CD4-positive, alpha-beta T cell treated with Interleukin-15 for 1 hour (primary cell): ENCODE data around the gene ABCD3.
"Not testable (repeated sequence)": the region's sequence is repeated elsewhere in the genome, so short reads cannot be mapped to it uniquely, and the experiment has no call there.

Experiments
- DNase-seq: peaks from one replicate; pipeline ENCODE4 v3.0.0-alpha.2; 2020

The ABCD3 gene

DNA sequence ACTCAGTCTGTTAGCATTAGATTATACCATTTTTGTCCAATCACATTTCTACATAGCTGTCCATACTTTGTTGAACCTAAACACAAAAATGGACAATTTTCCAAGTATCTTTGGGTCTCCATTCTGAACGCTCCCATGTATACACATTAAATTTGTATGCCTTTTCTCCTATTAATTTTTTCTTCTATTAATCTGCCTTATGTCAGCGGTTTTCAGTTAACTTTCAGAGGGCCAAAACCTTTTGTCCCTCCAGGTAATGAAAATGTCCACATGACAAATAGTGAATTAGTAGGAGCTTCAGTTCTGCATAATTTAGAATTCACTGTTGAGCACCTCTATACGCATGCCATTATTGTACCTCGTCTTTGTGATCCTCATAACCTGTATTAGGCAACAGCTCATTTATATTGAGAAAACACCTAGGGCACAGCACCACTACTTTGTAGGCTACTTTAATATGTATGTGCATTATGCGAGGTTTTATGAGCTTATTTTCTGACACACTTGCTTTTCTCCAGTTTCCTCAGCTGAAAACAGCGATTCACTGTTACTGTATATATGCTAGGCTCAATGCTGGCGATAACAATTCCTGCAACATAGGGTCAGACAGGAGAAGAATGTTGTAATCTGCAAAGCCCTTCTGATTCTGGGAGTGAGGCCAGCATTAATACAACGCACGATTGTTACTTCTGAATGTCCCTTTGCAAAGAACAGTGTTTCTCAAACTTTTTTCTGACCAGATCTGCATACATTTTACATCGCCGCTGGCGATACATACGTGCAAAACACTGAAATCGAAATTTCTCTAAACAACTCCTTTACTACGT lies 1.1 kb upstream of the ABCD3 start:
- no peak for DNase-seq

DNA sequence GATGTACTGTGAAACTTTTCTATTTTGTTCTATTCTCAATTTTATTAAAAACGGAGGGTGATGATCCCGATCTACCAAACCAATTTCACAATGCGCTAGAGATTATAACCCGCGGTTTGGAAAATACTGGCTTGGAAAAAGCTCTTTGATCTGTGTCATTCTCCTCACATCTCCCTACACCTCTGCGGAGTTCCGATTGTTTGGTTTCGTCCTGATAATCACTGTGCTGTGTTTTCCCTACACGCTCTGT lies 536 bp upstream of the ABCD3 start:
- no peak for DNase-seq

DNA sequence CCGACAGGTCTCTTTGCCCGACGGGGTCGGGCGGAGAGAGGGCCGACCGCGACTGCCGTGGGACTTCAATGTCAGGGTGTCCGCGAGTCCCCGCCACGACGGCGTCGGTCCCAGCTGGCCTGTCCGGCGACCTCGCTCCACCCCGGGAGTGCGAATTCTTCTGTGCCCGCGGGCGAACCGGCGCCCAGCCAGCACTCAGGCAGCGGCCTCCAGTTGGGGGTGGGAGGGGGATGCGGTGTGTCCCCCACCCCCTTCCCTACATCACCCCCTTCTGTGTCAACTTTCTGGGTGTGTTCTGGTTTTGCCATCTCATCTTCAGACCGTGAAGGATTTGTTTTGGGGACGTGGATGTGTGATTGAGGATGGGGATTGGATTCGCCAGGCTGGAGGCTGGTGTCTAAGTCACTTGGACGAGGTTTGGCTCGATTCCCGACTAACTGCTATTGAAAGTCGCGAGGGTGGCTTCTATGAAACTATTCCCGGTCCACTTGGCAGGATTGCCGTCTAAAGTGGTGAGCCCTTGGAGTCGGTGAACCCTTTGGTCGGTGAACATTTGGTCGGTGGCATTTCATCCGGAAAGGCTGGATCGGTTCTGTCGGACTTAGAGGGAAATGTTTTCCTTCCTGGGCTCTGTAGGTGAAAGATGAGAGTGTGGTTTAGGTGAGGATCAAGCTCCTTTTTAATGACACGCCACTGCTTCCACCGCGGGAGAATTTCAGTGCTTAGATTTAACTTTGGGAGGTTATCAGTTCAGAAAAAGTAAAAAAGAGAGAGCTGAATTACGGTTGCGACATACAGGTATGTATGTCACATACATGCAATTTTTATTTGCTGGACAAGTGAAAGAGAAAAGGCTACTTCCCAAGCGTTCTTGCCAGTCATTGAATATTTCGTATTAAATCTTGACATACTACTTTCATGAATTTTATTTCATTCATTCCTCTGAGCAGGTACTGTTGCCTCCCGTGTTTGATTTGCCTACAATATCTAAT lies 771 bp downstream of the ABCD3 start:
- no peak for DNase-seq

DNA sequence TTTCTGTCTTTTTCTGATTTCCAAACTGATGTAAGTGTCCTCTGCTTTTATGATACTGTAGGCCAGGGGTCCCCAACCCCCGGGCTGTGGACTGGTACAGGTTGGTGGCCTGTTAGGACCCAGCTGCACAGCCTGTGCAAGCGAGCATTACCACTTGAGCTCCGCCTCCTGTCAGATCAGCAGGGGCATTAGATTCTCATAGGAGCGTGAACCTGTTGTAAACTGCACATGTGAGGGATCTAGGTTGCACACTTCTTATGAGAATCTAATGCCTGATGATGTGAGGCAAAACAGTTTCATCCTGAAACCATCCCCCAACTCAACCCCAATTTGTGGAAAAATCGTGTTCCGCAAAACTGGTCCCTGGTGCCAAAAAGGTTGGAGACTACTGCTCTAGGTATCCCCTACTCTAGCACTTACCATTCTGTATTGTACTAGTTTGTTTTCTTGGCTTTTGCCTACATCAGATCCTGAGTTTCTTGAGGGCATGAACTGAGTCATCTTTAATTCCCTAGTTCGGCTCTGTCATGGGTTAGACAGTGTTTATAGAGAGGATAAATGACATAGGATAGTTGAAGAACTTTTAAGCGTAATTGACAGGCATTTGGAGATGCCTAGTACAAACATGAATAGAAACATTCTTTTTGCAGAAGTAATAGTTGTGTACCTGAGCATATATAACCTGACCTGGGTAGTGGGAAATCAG lies 4.1 kb downstream of the ABCD3 start:
- no peak for DNase-seq

DNA sequence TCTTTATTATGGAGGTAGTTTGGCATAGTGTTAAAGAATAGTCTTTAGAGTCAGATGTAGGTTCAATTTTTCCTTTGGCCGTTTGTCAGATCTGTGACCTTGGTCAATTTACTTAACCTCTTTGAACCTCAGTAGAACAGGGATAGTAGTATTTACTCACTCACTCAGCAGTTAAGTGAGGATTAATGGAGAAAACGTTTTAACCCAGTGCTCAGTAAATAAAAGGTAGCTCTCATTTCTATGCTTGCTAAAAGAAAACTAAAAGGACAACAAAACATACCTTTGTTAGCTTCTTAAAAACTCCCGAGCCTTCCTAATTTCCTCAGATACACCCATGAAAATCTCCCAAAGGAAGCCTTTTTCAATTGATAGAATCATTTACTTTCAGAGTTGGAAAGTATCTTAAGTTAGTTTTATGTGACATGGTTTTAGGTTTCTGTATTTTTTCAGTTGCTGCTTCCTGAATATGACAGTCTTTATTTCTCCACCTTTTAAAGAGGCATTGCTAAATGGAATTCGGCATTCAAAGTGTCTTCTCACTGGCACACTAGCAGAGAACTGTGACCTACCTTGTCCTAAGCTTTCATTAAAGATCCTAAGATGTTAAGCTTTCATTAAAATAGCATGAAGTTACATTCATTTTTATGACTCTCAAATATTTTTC lies 7.8 kb downstream of the ABCD3 start:
- DNase-seq: no peak

DNA sequence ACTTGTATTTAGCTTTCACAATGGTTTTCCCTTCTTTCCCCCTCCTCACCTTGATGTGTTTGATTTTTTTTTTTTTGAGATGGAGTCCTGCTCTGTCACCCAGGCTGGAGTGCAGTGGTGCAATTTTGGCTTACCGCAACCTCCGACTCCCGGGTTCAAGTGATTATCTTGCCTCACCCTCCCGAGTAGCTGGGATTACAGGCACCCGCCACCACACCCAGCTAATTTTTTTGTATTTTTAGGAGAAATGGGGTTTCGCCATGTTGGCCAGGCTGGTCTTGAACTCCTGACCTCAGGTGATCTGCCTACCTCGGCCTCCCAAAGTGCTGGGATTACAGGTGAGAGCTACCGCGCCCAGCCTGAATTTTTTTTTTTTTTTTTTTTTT lies 8.3 kb downstream of the ABCD3 start:
- not testable (repeated sequence) for DNase-seq

DNA sequence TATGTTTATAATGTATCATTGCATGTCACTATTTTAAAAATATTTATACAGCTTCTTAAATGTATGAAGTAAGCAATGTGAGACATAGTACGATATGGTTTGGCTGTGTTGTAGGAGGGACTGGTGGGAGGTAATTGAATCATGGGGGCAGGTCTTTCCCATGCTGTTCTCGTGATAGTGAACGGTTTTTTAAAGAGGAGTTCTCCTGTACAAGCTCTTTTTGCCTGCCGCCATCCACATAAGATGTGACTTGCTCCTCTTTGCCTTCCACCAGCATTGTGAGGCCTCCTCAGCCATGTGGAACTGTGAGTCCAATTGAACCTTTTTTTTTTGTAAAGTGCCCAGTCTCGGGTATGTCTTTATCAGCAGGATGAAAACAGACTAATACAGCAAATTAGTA lies 10.3 kb downstream of the ABCD3 start:
- no peak for DNase-seq

DNA sequence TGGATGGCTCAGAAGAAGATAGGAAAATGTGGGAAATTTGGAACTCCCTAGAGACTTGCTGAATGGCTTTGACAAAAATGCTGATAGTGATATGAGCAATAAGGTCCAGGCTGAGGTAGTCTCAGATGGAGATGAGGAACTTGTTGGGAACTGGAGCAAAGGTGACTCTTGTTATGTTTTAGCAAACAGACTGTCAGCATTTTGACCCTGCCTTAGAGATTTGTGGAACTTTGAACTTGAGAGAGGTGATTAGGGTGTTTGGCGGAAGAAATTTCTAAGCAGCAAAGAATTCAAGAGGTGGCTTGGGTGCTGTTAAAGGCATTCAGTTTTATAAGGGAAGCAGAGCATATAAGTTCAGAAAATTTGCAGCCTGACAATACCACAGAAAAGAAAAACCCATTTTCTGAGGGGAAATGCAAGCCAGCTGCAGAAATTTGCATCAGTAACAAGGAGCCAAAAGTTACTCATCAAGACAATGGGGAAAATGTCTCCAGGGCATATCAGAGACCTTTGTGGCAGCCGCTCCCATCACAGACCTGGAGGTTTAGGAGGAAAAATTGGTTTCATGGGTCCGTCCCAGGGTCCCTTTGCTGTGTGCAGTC lies 10.8 kb downstream of the ABCD3 start:
- not testable (repeated sequence) for DNase-seq

DNA sequence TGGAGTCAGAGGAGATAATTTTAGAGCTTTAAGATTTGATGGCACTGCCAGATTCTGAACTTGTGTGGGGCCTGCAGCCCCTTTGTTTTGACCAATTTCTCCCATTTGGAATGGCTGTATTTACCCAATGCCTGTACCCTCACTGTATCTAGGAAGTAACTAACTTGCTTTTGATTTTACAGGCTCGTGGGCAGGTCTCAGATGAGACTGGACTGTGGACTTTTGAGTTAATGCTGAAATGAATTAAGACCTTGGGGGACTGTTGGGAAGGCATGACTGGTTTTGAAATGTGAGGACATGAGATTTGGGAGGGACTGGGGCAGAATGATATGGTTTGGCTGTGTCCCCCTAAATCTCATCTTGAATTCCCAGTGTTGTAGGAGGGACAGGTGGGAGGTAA lies 11.9 kb downstream of the ABCD3 start:
- DNase-seq: not testable (repeated sequence)

DNA sequence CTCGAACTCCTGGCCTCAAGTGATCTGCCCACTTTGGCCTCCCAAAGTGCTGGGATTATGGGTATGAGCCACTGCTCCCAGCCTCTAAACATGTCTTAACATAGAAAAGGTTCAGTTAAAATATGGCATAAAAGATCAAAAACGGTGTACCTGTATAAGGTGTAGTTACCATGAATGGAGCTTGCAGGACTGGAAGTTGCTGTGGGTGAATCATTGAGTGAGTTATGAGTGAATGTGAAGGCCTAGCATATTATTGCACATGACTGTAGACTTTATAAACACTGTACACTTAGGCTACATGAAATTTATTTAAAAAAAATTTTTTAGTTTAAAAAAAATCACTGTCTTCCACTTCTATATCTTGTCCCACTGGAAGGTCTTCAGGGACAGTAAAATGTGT lies 15.7 kb downstream of the ABCD3 start:
- DNase-seq: no peak

DNA sequence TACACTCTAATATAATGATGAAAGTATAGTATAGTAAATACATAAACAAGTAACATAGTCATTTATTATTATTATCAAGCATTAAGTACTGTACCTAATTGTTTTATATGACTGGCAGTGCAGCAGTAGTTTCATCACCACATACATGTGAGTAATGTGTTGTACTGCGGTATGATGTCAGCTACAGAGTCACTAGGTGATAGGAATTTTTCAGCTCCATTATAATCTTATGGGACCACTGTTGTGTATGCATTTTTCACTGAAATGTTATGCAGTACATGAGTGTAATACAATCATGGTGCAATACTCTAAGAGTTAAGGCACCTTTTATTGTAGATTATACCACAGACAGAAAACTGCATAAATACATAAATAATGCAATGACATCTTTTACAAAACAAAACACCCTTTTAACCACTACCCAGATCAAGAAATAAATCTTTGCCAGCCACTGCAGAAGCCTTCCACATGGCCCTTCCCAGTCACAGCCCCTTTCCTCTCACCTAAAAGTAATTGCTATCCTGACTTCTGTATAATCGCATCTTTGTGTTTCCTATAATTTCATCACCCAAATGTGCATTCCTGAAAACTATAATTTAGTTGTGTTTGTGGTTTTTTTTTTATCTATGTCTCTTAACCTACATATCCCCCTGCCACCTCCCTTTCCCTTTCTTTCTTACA lies 16.3 kb downstream of the ABCD3 start:
- no peak for DNase-seq

DNA sequence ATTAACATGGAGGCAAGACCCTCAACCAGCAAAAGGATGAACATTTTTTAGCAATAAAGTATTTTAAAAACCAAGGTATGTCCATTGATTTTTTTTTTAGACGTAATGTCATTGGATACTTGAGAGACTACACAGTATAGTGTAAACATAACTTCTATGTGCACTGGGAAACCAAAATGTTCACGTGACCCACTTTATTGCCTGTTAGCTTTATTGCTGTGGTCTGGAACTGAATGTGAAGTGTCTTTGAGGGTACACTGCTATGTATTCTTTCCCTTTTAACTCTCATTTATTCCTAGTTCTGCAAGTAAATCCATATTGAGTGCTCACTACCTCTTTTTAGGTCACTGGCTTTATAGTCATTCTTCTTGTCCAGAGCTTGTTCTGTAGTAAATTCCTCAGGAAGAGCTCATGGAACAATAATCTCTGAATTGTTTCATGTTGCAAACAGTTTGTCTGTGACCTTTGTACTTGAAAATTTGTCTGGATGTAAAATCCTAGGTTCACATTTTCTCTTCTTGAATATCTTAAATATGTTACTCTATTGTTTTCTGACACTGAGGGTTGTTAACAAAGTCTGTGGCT lies 20.6 kb downstream of the ABCD3 start:
- DNase-seq: no peak

DNA sequence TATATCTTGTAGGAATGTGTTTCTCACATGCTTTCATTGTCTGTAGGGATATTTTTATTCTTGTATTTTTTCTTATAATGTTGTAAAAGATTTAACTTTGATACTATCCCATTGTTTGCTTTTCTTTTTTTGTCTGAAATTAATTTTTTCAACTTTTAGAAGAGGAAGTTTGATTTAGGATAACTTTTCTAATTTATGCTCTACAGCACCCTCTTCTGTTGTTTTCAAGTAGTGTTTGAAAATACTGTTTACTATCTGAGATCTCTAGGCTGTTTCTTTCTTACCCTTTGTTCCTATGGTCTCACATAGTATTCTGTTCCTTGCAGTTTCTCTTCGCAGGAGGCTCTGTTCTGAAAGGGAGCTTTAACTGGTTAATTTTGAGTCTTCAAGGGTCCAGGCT lies 21.9 kb downstream of the ABCD3 start:
- no peak for DNase-seq

DNA sequence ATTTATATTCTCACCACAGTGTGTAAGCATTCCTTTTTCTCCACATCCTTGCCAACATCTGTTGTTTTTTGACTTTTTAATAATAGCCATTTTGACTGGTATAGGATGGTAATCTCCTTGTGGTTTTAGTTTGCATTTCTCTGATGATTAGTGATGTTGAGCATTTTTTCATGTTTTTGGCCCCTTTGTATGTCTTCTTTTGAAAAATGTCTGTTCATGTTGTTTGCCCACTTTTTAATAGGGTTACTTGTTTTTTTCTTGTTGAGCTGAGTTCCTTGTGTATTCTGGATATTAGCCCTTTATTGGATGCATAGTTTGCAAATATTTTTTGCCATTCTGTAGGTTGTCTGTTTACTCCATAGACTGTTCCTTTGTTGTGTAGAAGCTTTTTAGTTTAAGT lies 24.9 kb downstream of the ABCD3 start:
- not testable (repeated sequence) for DNase-seq

DNA sequence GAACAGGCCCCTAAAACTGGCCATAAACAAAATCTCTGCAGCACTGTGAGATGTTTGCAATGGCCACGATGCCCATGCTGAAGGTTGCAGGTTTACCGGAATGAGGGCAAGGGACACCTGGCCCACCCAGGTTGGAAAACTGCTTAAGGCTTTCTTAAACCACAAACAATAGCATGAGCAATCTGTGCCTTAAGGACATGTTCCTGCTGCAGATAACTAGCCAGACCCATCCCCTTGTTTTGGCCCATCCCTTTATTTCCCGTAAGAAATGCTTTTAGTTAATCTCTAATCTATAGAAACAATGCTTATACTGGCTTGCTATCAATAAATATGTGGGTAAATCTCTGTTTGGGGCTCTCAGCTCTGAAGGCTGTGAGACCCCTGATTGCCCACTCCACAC lies 26.6 kb downstream of the ABCD3 start:
- DNase-seq: not testable (repeated sequence)

DNA sequence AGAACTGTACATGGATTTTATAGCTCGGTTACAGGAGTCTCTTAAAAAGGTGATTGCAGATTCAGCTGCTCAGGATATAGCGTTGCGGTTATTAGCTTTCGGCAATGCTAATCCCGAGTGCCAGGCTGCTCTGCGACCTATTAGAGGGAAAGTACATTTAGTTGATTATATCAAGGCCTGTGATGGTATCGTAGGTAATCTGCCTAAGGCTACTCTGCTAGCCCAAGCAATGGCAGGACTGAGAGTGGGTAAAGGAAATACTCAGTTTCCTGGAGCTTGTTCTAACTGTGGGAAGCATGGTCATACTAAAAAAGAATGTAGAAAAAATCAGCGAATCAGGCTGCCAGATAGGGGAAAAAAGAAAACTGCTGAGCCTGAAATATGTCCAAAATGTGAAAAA lies 27.5 kb downstream of the ABCD3 start:
- not testable (repeated sequence) for DNase-seq

DNA sequence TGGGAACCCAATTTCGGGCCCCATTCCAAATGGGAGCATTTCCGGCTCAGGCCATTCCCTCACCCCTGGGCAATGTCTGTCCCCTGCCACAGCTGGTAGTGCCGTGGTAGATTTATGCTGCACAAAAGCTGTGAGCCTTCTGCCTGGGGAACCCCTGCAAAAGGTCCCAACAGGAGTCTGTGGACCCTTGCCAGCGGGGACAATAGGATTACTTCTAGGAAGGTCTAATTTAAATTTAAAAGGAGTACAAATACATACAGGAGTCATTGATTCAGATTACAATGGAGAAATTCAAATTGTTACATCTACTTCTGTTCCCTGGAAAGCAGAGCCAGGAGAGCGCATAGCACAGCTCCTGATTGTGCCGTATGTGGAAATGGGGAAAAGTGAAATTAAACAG lies 28.0 kb downstream of the ABCD3 start:
- not testable (repeated sequence) for DNase-seq

DNA sequence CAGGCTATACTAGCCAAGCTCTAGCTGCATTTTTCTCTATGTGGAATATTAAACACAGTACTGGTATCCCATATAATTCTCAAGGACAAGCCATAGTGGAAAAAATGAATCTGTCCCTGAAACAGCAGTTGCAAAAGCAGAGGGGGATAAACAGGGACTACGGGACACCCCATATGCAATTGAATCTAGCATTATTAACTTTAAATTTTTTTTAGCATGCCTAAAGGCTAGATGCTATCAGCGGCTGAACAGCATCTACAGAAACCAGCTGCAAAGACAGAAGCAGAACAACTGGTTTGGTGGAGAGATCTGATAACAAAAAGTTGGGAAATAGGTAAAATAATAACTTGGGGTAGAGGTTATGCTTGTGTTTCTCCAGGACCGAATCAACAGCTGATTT lies 30.6 kb downstream of the ABCD3 start:
- not testable (repeated sequence) for DNase-seq

DNA sequence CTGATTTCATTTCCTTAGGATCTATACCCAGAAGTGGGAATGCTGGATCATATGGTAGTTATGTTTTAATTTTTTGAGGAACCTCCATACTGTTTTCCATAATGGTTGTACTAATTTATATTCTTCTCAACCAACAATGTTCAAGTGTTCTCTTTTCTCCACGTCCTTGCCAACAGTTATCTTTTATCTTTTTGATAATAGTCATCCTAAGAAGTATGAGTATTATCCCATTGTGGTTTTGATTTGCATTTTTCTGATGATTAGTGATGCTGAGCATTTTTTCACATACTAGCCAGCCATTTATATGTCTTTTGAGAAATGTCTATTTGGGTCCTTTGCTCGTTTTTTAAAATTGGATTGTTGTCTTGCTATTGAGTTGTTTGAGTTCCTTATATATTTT lies 38.5 kb downstream of the ABCD3 start:
- DNase-seq: no peak

DNA sequence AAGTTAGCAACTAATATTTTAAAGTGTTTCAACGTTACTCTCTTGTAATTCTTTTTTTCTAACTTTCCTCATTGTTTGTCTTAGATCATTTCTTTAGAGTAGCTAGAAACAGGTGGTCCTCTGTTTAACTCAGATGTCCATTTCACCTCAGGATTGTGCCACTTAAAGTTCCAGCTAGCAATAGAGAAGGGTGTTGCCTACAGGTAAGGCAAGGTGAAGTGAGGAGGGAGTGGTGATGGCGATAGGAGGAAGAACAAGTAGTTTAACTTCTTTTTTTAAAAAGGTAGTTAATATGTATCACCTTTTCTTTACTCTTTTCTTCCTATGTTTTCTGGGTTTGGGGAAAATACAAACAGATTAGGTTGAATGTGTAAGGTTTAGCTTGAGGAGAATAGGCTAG lies 44.4 kb downstream of the ABCD3 start:
- no peak for DNase-seq

DNA sequence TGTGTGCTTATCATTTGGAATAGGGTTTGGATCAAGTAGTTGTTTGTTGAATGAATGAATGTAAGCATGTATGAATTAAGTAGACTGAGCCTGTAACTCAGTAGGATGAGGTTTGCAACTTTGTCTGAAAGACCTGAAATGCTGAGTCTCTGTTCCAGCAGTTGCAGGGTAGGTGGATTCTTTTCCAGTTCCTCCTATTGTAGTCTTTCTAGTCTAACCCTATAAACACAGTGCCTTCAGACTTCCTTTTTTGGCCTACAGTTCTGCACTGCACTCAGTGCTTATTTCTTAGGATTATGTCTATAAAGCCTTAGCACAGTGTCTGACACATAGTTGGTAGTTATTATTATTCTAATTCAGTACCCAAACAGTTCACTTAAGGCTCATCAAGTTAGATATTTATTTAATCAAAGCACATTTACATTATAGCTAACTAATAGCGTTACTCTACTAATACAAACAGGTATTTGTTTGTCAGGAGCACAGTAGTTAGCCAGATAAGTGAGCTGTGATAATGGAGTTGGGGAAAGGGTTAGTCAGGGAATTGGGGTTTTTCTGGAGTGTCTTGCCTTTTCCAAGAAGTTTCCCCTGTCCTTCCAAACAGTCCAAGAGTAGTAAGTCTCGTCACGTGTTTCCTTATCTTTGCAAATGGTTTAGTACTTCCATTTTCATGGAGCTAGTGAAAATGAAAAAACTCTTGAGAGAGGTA lies 45.0 kb downstream of the ABCD3 start:
- no peak for DNase-seq
